Caco-2 (cell line): ENCODE data around the gene ASTN1. TPM values are rescaled to one million over a fixed set of nuclear protein-coding genes. Genes with fewer than 3 reads are reported as not detected.
A peak's percentile ranks its signal among the peaks of the same experiment; 100 is the strongest.

Experiments used
- BruUV-seq: library from RNA; stranded (reverse); fragments of 400-500 nt; replicated peaks from 2 replicates; lab custom pipeline; 2021; lab: Mats Ljungman, UMichigan
- CTCF ChIA-PET: fragments of 300-600 bp; sonication (Branson Sonifier 250); formaldehyde crosslinking; loops from one replicate; lab custom pipeline; 2022; ENCODE audit warnings: antibody characterized with exemption; lab: Charles Lee
- POLR2A ChIA-PET: fragments of 300-600 bp; sonication (Branson Sonifier 250); formaldehyde crosslinking; loops from one replicate; lab custom pipeline; 2022; ENCODE audit warnings: antibody characterized with exemption; lab: Charles Lee
- DNase-seq, 2 experiments: peaks; one replicate each; pipeline versions ENCODE4 v3.0.0 to v3.0.0-alpha.2; 2020 to 2022
- H3K27me3 ChIP-seq: replicated peaks from 2 replicates; pipeline ENCODE4 v1.6.0; 2011; ENCODE audit warnings: low read length; ENCODE audit not compliant: control insufficient read depth, insufficient read depth
- H3K36me3 ChIP-seq: 2 replicates; pipeline ENCODE4 v1.5.1; 2011; ENCODE audit warnings: low read length; ENCODE audit not compliant: control insufficient read depth, insufficient read depth
- H3K4me1 ChIP-seq: fragments of 250-450 bp; sonication (Bioruptor Pico); 2 replicates; pipeline ENCODE4 v1.5.1; 2020; ENCODE audit warnings: mild to moderate bottlenecking
- H3K4me3 ChIP-seq: 2 replicates; pipeline ENCODE4 v1.5.1; 2011; ENCODE audit warnings: low read depth, mild to moderate bottlenecking, control low read depth, low read length
- H3K9me3 ChIP-seq: fragments of 250-450 bp; sonication (Bioruptor Pico); 2 replicates; pipeline ENCODE4 v1.5.1; 2020; ENCODE audit warnings: mild to moderate bottlenecking, moderate library complexity
- H3K27ac Mint-ChIP-seq: one replicate; pipeline ENCODE4 v1.8.0; 2022; ENCODE audit warnings: mixed read lengths; ENCODE audit not compliant: unreplicated experiment
- H3K27me3 Mint-ChIP-seq: one replicate; pipeline ENCODE4 v1.8.0; 2022; ENCODE audit warnings: mixed read lengths; ENCODE audit not compliant: insufficient read depth, unreplicated experiment
- H3K36me3 Mint-ChIP-seq: one replicate; pipeline ENCODE4 v1.8.0; 2022; ENCODE audit warnings: mild to moderate bottlenecking, mixed read lengths; ENCODE audit not compliant: insufficient read depth, unreplicated experiment
- H3K4me1 Mint-ChIP-seq: one replicate; pipeline ENCODE4 v1.8.0; 2022; ENCODE audit warnings: low read depth, mixed read lengths; ENCODE audit not compliant: unreplicated experiment
- H3K4me3 Mint-ChIP-seq: one replicate; pipeline ENCODE4 v1.8.0; 2022; ENCODE audit warnings: mild to moderate bottlenecking, moderate library complexity, mixed read lengths; ENCODE audit not compliant: unreplicated experiment
- H3K9me3 Mint-ChIP-seq: one replicate; pipeline ENCODE4 v1.8.0; 2022; ENCODE audit warnings: mixed read lengths; ENCODE audit not compliant: unreplicated experiment
- CTCF ChIP-seq, 2 experiments: fragments of 200-600 bp in 1 of 2; IDR thresholded peaks; 1 replicate in 1 of 2; 2 replicates in 1 of 2; pipeline versions ENCODE4 v1.5.1 to v1.8.0; 2011 to 2022; ENCODE audit warnings: antibody characterized with exemption in 1 of 2, control low read depth in 1 of 2, inconsistent platforms in 1 of 2, low read depth in 1 of 2, low read length in 1 of 2, mild to moderate bottlenecking in 1 of 2, moderate library complexity in 1 of 2; ENCODE audit not compliant: insufficient read depth in 1 of 2, severe bottlenecking in 1 of 2, unreplicated experiment in 1 of 2
- intact Hi-C: fragments of 100-400 bp; cut with micrococcal nuclease; formaldehyde crosslinking; loops from one replicate; pipeline ENCODE4 v1.10.0; 2022; ENCODE audit not compliant: unreplicated experiment
- total RNA-seq: library from RNA; stranded (reverse); gene quantifications from 2 replicates; pipeline ENCODE4 v1.2.3, GENCODE V29; 2022

ASTN1 gene
- total RNA-seq, 1 experiment from 2014 or later = not detected

DNA sequence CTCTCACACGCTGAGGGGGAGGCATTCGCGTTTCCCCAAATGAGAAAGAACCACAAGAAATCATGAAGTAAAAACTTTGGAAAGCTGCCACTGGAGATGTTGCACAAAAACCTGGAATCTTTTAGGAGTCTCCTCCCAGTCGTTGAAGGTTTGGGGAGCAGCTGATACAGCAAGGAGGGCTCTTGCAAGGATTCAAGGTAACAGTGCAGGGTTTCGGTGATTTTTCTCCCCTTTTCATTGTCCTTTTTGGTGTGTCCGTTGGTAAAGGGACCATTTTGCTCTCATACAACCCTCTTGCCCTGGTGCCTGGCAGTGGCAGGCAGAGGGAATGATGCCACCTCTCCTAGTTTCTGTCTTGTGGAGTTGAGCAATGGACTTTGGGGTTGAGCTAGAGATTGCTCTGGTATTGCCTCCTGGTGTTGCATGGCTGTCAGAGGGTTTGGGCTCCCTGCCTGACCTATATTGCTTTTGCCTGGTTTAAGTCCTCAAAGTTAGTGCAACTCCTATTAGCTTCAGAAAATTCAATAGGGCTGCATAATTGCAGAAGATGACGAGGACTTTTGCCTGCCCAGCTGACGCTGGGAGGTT is 7.1 kb upstream of the ASTN1 start:
- H3K4me1 Mint-ChIP-seq = no peaks in the 10 kb centered on the region
- H3K36me3 ChIP-seq = no peaks in the 10 kb centered on the region
- no peak overlapping the region for H3K4me3 Mint-ChIP-seq
- intact Hi-C loops = no loop called here
- H3K27me3 Mint-ChIP-seq = peaks cover 5% of the 10 kb centered on the region
- CTCF ChIA-PET = no interaction called here
- no peak for DNase-seq
- POLR2A ChIA-PET = no interaction called here
- H3K27me3 ChIP-seq = no peaks in the 10 kb centered on the region
- no peak overlapping the region for H3K27ac Mint-ChIP-seq
- no peak for TF ChIP-seq CTCF (IDR thresholded peaks at IDR 0.05; ENCODE audit: insufficient read depth in 1 of 2, low read depth in 1 of 2, low read length in 1 of 2, severe bottlenecking in 1 of 2, unreplicated experiment in 1 of 2)
- H3K4me3 ChIP-seq = no peak overlapping the region
- no peaks in the 10 kb centered on the region for H3K4me1 ChIP-seq
- no TSS peak for BruUV-seq
- H3K36me3 Mint-ChIP-seq = no peaks in the 10 kb centered on the region
- no peaks in the 10 kb centered on the region for H3K9me3 ChIP-seq
- H3K9me3 Mint-ChIP-seq = no peaks in the 10 kb centered on the region

DNA sequence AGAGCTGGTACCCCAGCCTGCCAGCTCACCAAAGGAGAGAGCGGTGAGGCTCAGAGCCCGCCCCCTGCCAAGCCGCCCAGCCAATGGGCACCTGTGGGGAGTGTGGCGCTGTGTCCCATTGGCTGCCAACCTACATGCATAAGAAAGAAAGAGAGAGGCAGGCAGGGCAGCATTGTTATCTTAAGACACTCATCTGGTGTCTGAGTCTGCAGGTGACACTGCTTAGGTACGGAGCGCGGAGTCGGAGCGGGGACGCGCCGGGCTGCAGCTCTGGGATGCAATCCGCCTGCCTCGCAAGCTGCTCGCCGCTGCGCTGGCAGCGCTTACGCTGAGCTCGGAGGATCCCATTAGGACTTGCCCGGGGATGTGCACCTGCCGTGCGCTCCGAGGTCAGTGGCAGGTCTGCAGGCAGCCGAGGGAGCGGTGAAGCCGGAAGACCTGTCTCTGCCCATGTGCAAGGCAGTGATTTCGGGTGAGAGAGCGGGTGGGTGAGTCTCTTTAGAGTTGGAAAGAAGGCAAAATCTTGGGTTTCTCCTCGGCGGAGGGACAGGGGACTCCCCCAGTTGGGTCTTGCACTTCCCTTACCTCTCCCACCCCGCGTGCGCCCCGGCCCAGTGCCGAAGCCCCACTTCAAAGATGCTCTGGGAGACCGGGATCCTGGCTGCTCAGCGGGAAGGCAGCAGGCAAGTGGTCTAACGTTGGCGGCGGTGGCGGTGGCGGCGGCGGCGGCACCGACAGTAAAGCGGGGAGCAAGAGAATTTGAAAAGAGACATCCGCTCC is 6.4 kb upstream of the ASTN1 start, which contains the start of gene BRINP2:
Gene BRINP2 (plus strand): TSS at position 203 of the 780 bp plus-strand sequence. CDS start 58,919 bp downstream, outside the sequence.
- ChIA-PET CTCF (no interaction called here), POLR2A (no interaction called here)
- intact Hi-C loops = no loop called here
- Mint-ChIP-seq H3K4me3 (no peak within 1 kb of the TSS), H3K27me3 (peaks cover 2% of the 10 kb centered on the region), H3K27ac (no peak within 1 kb of the TSS), H3K36me3 (no peaks in the 10 kb centered on the region), H3K9me3 (no peaks in the 10 kb centered on the region), H3K4me1 (no peaks in the 10 kb centered on the region)
- BruUV-seq = no TSS peak
- Histone ChIP-seq H3K9me3 (no peaks in the 10 kb centered on the region), H3K4me3 (no peak within 1 kb of the TSS), H3K4me1 (no peaks in the 10 kb centered on the region), H3K36me3 (no peaks in the 10 kb centered on the region), H3K27me3 (no peaks in the 10 kb centered on the region)
- TF ChIP-seq CTCF (IDR thresholded peaks at IDR 0.05; ENCODE audit: insufficient read depth in 1 of 2, low read depth in 1 of 2, low read length in 1 of 2, severe bottlenecking in 1 of 2, unreplicated experiment in 1 of 2) = no peak
- peak in 1 of 2 experiments; percentile 5 for DNase-seq

DNA sequence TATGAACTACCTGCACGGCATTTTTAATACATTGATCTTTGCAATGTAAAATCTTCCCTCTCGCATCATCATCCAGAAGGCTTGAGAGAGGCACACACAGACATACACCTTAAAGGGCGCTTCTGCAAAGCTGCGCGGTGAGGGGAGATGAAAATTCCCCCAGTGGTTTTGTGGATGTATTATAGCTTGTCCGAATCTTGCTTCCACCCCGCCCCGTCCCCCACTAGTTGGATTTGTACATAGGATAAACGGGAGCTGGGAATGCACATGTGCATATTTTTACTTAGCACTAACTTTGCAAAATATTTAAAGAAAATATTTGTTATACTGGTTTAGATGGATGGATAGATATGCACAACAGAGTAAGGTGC is 542 bp upstream of the ASTN1 start:
- no peak for TF ChIP-seq CTCF (IDR thresholded peaks at IDR 0.05; ENCODE audit: insufficient read depth in 1 of 2, low read depth in 1 of 2, low read length in 1 of 2, severe bottlenecking in 1 of 2, unreplicated experiment in 1 of 2)
- Mint-ChIP-seq H3K4me3 (no peak overlapping the region), H3K27ac (no peak overlapping the region), H3K27me3 (peaks cover 11% of the 10 kb centered on the region), H3K36me3 (peaks cover 4% of the 10 kb centered on the region), H3K9me3 (no peaks in the 10 kb centered on the region), H3K4me1 (no peaks in the 10 kb centered on the region)
- Histone ChIP-seq H3K36me3 (no peaks in the 10 kb centered on the region), H3K9me3 (no peaks in the 10 kb centered on the region), H3K4me1 (no peaks in the 10 kb centered on the region), H3K27me3 (no peaks in the 10 kb centered on the region), H3K4me3 (no peak overlapping the region)
- BruUV-seq = no TSS peak
- no peak for DNase-seq
- ChIA-PET CTCF (no interaction called here), POLR2A (no interaction called here)
- intact Hi-C loops = no loop called here
